Measurements from ENCODE around the gene GGTA1. TPM values are rescaled to one million over a fixed set of nuclear protein-coding genes. Genes with fewer than 3 reads are reported as not detected.

GGTA1 gene
- total and polyA plus RNA-seq, 2 donors: 7.9 to 9.7 TPM

- no peaks in the 10 kb centered on the region for H3K27me3 ChIP-seq (ENCODE audit: control insufficient read depth in 2 of 2, insufficient read depth in 1 of 2, low read length in 1 of 2)
- H3K27ac ChIP-seq (ENCODE audit: low read depth in 1 of 2, low read length in 1 of 2): no peak overlapping the region
- WGBS: 39% methylated on average over 3 of the region's 3 CpGs
- H3K4me3 ChIP-seq (ENCODE audit: low read length in 2 of 2): no peak overlapping the region
- no peaks in the 10 kb centered on the region for H3K36me3 ChIP-seq (ENCODE audit: control insufficient read depth in 2 of 2, insufficient read depth in 2 of 2, low read length in 1 of 2)
- no peaks in the 10 kb centered on the region for H3K9me3 ChIP-seq (ENCODE audit: control insufficient read depth in 2 of 2, insufficient read depth in 1 of 2, low read length in 1 of 2)
- peaks cover 14 to 32% of the 10 kb centered on the region in 2 donors for H3K4me1 ChIP-seq (ENCODE audit: control insufficient read depth in 2 of 2, insufficient read depth in 2 of 2, low read length in 2 of 2)
- DNase-seq (ENCODE audit: low read depth in 6 of 9, low spot score in 9 of 9): peak in 2 of 9 donors; percentile 25 to 68
Observed at GRCh38 chr9:121454972-121455371, 44.7 kb downstream of the GGTA1 start.

- H3K9me3 ChIP-seq (ENCODE audit: control insufficient read depth in 2 of 2, insufficient read depth in 1 of 2, low read length in 1 of 2): no peaks in the 10 kb centered on the region
- H3K27ac ChIP-seq (ENCODE audit: low read depth in 1 of 2, low read length in 1 of 2): no peak overlapping the region
- H3K36me3 ChIP-seq (ENCODE audit: control insufficient read depth in 2 of 2, insufficient read depth in 2 of 2, low read length in 1 of 2): no peaks in the 10 kb centered on the region
- H3K27me3 ChIP-seq (ENCODE audit: control insufficient read depth in 2 of 2, insufficient read depth in 1 of 2, low read length in 1 of 2): no peaks in the 10 kb centered on the region
- H3K4me3 ChIP-seq (ENCODE audit: low read length in 2 of 2): no peak overlapping the region
- peaks cover 14 to 32% of the 10 kb centered on the region in 2 donors for H3K4me1 ChIP-seq (ENCODE audit: control insufficient read depth in 2 of 2, insufficient read depth in 2 of 2, low read length in 2 of 2)
- peak in 1 of 9 donors; percentile 41 for DNase-seq (ENCODE audit: low read depth in 6 of 9, low spot score in 9 of 9)
- WGBS: 73% methylated on average over 9 of the region's 9 CpGs
Observed at GRCh38 chr9:121453232-121453892, 46.3 kb downstream of the GGTA1 start.

GRCh38 chr9:121452085-121452484 is 47.6 kb downstream of the GGTA1 start:
- Histone ChIP-seq H3K4me3 (ENCODE audit: low read length in 2 of 2) (no peak overlapping the region), H3K36me3 (ENCODE audit: control insufficient read depth in 2 of 2, insufficient read depth in 2 of 2, low read length in 1 of 2) (no peaks in the 10 kb centered on the region), H3K9me3 (ENCODE audit: control insufficient read depth in 2 of 2, insufficient read depth in 1 of 2, low read length in 1 of 2) (no peaks in the 10 kb centered on the region), H3K27ac (ENCODE audit: low read depth in 1 of 2, low read length in 1 of 2) (no peak overlapping the region), H3K27me3 (ENCODE audit: control insufficient read depth in 2 of 2, insufficient read depth in 1 of 2, low read length in 1 of 2) (peaks cover 0 to 2% of the 10 kb centered on the region in 2 donors), H3K4me1 (ENCODE audit: control insufficient read depth in 2 of 2, insufficient read depth in 2 of 2, low read length in 2 of 2) (peaks cover 17 to 36% of the 10 kb centered on the region in 2 donors)
- 96% methylated on average over 6 of the region's 6 CpGs for WGBS
- DNase-seq (ENCODE audit: low read depth in 6 of 9, low spot score in 9 of 9): no peak

GRCh38 chr9:121451586-121451985 is 48.1 kb downstream of the GGTA1 start:
- no peak for DNase-seq (ENCODE audit: low read depth in 6 of 9, low spot score in 9 of 9)
- Histone ChIP-seq H3K27ac (ENCODE audit: low read depth in 1 of 2, low read length in 1 of 2) (no peak overlapping the region), H3K27me3 (ENCODE audit: control insufficient read depth in 2 of 2, insufficient read depth in 1 of 2, low read length in 1 of 2) (peaks cover 0 to 2% of the 10 kb centered on the region in 2 donors), H3K9me3 (ENCODE audit: control insufficient read depth in 2 of 2, insufficient read depth in 1 of 2, low read length in 1 of 2) (no peaks in the 10 kb centered on the region), H3K36me3 (ENCODE audit: control insufficient read depth in 2 of 2, insufficient read depth in 2 of 2, low read length in 1 of 2) (no peaks in the 10 kb centered on the region), H3K4me1 (ENCODE audit: control insufficient read depth in 2 of 2, insufficient read depth in 2 of 2, low read length in 2 of 2) (peaks cover 17 to 34% of the 10 kb centered on the region in 2 donors), H3K4me3 (ENCODE audit: low read length in 2 of 2) (no peak overlapping the region)
- WGBS: 66% methylated on average over 2 of the region's 2 CpGs

- Histone ChIP-seq H3K27ac (ENCODE audit: low read depth in 1 of 2, low read length in 1 of 2) (no peak overlapping the region), H3K4me1 (ENCODE audit: control insufficient read depth in 2 of 2, insufficient read depth in 2 of 2, low read length in 2 of 2) (peaks cover 6 to 21% of the 10 kb centered on the region in 2 donors), H3K36me3 (ENCODE audit: control insufficient read depth in 2 of 2, insufficient read depth in 2 of 2, low read length in 1 of 2) (no peaks in the 10 kb centered on the region), H3K4me3 (ENCODE audit: low read length in 2 of 2) (no peak overlapping the region), H3K9me3 (ENCODE audit: control insufficient read depth in 2 of 2, insufficient read depth in 1 of 2, low read length in 1 of 2) (no peaks in the 10 kb centered on the region), H3K27me3 (ENCODE audit: control insufficient read depth in 2 of 2, insufficient read depth in 1 of 2, low read length in 1 of 2) (peaks cover 0 to 2% of the 10 kb centered on the region in 2 donors)
- no peak for DNase-seq (ENCODE audit: low read depth in 6 of 9, low spot score in 9 of 9)
- whole genome bisulfite sequencing: 62% methylated on average over 3 of the region's 3 CpGs
Observed at GRCh38 chr9:121450241-121450640, 49.4 kb downstream of the GGTA1 start.

- DNase-seq (ENCODE audit: low read depth in 6 of 9, low spot score in 9 of 9): no peak
- no peaks in the 10 kb centered on the region for H3K9me3 ChIP-seq (ENCODE audit: control insufficient read depth in 2 of 2, insufficient read depth in 1 of 2, low read length in 1 of 2)
- H3K27me3 ChIP-seq (ENCODE audit: control insufficient read depth in 2 of 2, insufficient read depth in 1 of 2, low read length in 1 of 2): peaks cover 0 to 2% of the 10 kb centered on the region in 2 donors
- H3K4me1 ChIP-seq (ENCODE audit: control insufficient read depth in 2 of 2, insufficient read depth in 2 of 2, low read length in 2 of 2): peaks cover 6 to 21% of the 10 kb centered on the region in 2 donors
- no peak overlapping the region for H3K27ac ChIP-seq (ENCODE audit: low read depth in 1 of 2, low read length in 1 of 2)
- H3K4me3 ChIP-seq (ENCODE audit: low read length in 2 of 2): no peak overlapping the region
- 98% methylated on average over 2 of the region's 2 CpGs for WGBS
- no peaks in the 10 kb centered on the region for H3K36me3 ChIP-seq (ENCODE audit: control insufficient read depth in 2 of 2, insufficient read depth in 2 of 2, low read length in 1 of 2)
Observed at GRCh38 chr9:121449786-121450185, 49.9 kb downstream of the GGTA1 start.

GRCh38 chr9:121447321-121447834 is 52.3 kb downstream of the GGTA1 start:
- Histone ChIP-seq H3K27me3 (ENCODE audit: control insufficient read depth in 2 of 2, insufficient read depth in 1 of 2, low read length in 1 of 2) (peaks cover 0 to 11% of the 10 kb centered on the region in 2 donors), H3K36me3 (ENCODE audit: control insufficient read depth in 2 of 2, insufficient read depth in 2 of 2, low read length in 1 of 2) (no peaks in the 10 kb centered on the region), H3K4me3 (ENCODE audit: low read length in 2 of 2) (no peak overlapping the region), H3K27ac (ENCODE audit: low read depth in 1 of 2, low read length in 1 of 2) (no peak overlapping the region), H3K9me3 (ENCODE audit: control insufficient read depth in 2 of 2, insufficient read depth in 1 of 2, low read length in 1 of 2) (no peaks in the 10 kb centered on the region), H3K4me1 (ENCODE audit: control insufficient read depth in 2 of 2, insufficient read depth in 2 of 2, low read length in 2 of 2) (peaks cover 3 to 4% of the 10 kb centered on the region in 2 donors)
- WGBS: 26% methylated on average over 6 of the region's 6 CpGs
- no peak for DNase-seq (ENCODE audit: low read depth in 6 of 9, low spot score in 9 of 9)

GRCh38 chr9:121445986-121446385 is 53.7 kb downstream of the GGTA1 start:
- DNase-seq (ENCODE audit: low read depth in 6 of 9, low spot score in 9 of 9): peak in 3 of 9 donors; percentile 23 to 58 (median 39)
- Histone ChIP-seq H3K27me3 (ENCODE audit: control insufficient read depth in 2 of 2, insufficient read depth in 1 of 2, low read length in 1 of 2) (peaks cover 4 to 11% of the 10 kb centered on the region in 2 donors), H3K36me3 (ENCODE audit: control insufficient read depth in 2 of 2, insufficient read depth in 2 of 2, low read length in 1 of 2) (no peaks in the 10 kb centered on the region), H3K9me3 (ENCODE audit: control insufficient read depth in 2 of 2, insufficient read depth in 1 of 2, low read length in 1 of 2) (no peaks in the 10 kb centered on the region), H3K4me3 (ENCODE audit: low read length in 2 of 2) (no peak overlapping the region), H3K27ac (ENCODE audit: low read depth in 1 of 2, low read length in 1 of 2) (no peak overlapping the region), H3K4me1 (ENCODE audit: control insufficient read depth in 2 of 2, insufficient read depth in 2 of 2, low read length in 2 of 2) (peaks cover 3 to 4% of the 10 kb centered on the region in 2 donors)
- 87% methylated on average over 3 of the region's 3 CpGs for WGBS

- no peak for DNase-seq (ENCODE audit: low read depth in 6 of 9, low spot score in 9 of 9)
- Histone ChIP-seq H3K36me3 (ENCODE audit: control insufficient read depth in 2 of 2, insufficient read depth in 2 of 2, low read length in 1 of 2) (no peaks in the 10 kb centered on the region), H3K4me3 (ENCODE audit: low read length in 2 of 2) (no peak overlapping the region), H3K27ac (ENCODE audit: low read depth in 1 of 2, low read length in 1 of 2) (no peak overlapping the region), H3K27me3 (ENCODE audit: control insufficient read depth in 2 of 2, insufficient read depth in 1 of 2, low read length in 1 of 2) (peaks cover 6 to 11% of the 10 kb centered on the region in 2 donors), H3K4me1 (ENCODE audit: control insufficient read depth in 2 of 2, insufficient read depth in 2 of 2, low read length in 2 of 2) (peaks cover 3 to 4% of the 10 kb centered on the region in 2 donors), H3K9me3 (ENCODE audit: control insufficient read depth in 2 of 2, insufficient read depth in 1 of 2, low read length in 1 of 2) (no peaks in the 10 kb centered on the region)
- WGBS: 97% methylated on average over 7 of the region's 7 CpGs
Observed at GRCh38 chr9:121443981-121444380, 55.7 kb downstream of the GGTA1 start.

Measured in thymus (tissue), 11 donors.